OCI-LY3 (cell line): ENCODE measurements around the gene TREX2.

Source experiments
- CTCF ChIP-seq: fragments of 200-600, 300-600 bp; sonication (generic); IDR thresholded peaks from 2 replicates; pipeline ENCODE4 v1.5.1; 2014; ENCODE audit warnings: antibody characterized with exemption, low read length, low read depth
- EZH2phosphoT487 ChIP-seq: fragments of 200-600 bp; shearing (Covaris generic); IDR thresholded peaks from 2 replicates; pipeline ENCODE4 v1.6.1; 2018; ENCODE audit warnings: antibody characterized with exemption, mixed run types, low read depth

DNA sequence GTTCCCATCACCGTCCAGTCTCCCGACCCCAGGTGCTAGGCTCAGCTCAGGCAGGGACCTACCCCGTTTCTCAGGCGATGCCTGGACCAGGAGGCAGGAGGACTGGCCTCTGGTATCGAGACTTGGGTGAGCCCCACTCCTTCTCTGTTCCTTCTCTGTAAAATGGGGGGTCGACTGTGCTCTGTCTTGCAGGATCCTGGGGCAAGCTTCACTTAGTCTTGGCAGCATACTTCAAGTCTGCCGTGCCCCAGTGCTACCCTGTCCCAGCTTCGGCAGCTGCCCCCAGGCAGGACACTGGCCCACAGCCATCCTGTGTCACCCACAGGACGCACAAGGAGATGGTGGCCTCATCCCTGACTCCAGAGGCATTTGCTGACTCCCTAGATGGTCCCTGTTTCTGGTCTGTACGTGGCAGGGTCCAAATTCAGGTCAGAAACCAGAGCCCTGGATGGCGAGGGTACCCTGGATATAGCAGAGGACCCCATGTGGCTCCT lies 31.6 kb upstream of the TREX2 start:
- TF ChIP-seq CTCF: no peak
- TF ChIP-seq EZH2phosphoT487: no peak
